PC-3 (cell line): Measurements from ENCODE around the gene ACTR1A.

Source experiments
- EZH2 ChIP-seq: fragments of 300-600 bp; sonication (generic); IDR thresholded peaks from one replicate; pipeline ENCODE4 v1.6.1; 2017; ENCODE audit warnings: antibody characterized with exemption, mild to moderate bottlenecking, low read length; ENCODE audit not compliant: unreplicated experiment
- TF ChIP-seq, protein P1 (sequence below): fragments of 300-600 bp; sonication (generic); conservative IDR thresholded peaks from 2 replicates; pipeline ENCODE4 v1.5.1; 2017; ENCODE audit warnings: antibody characterized with exemption, low read depth, mild to moderate bottlenecking, low read length

DNA sequence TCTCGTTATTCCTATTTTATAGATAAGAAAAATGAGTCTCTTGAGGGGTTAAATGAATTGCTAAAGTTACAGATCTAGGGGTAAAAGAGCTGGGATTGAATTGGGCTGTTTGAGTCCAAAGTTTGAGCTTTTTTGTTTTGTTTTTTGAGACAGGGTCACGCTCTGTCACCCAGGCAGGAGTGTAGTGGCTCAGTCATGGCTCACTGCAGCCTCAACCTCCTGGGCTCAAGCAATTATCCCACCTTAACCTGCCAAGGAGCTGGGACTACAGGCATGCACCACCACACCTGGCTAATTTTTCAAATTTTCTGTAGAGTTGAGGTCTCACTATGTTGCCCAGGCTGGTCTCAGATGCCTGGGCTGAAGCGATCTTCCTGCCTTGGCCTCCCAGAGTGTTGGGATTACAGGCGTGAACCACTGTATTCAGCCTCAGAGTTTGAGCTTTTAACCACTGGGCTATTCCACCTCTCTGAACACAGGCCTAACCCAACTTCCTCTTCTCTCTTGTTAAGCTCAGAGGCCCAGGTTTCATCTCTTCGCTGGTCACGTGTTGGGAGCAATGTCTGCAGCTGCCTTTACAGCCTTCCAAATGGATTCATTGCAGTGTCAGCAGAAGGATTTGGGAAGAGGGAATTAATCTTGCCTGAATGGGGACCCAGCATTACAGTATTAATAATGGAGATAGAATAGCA lies 9.2 kb upstream of the ACTR1A start:
- TF ChIP-seq, protein P1, sequence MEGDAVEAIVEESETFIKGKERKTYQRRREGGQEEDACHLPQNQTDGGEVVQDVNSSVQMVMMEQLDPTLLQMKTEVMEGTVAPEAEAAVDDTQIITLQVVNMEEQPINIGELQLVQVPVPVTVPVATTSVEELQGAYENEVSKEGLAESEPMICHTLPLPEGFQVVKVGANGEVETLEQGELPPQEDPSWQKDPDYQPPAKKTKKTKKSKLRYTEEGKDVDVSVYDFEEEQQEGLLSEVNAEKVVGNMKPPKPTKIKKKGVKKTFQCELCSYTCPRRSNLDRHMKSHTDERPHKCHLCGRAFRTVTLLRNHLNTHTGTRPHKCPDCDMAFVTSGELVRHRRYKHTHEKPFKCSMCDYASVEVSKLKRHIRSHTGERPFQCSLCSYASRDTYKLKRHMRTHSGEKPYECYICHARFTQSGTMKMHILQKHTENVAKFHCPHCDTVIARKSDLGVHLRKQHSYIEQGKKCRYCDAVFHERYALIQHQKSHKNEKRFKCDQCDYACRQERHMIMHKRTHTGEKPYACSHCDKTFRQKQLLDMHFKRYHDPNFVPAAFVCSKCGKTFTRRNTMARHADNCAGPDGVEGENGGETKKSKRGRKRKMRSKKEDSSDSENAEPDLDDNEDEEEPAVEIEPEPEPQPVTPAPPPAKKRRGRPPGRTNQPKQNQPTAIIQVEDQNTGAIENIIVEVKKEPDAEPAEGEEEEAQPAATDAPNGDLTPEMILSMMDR = no peak
- TF ChIP-seq EZH2 = no peak
